CD14-positive monocyte (primary cell): ENCODE results near the gene RPL10. TPM values are rescaled to one million over a fixed set of nuclear protein-coding genes. Genes with fewer than 3 reads are reported as not detected.

Source experiments
- DNase-seq, 3 donors: peaks; one replicate each; pipeline ENCODE4 v3.0.0-alpha.2; 2011 to 2022
- H2AFZ ChIP-seq: 2 replicates; pipeline ENCODE4 v1.6.0; 2012; ENCODE audit warnings: mild to moderate bottlenecking, low read depth, low read length, inconsistent platforms; ENCODE audit not compliant: insufficient read depth, poor library complexity, severe bottlenecking
- H3K27ac ChIP-seq, 2 donors: 1 replicate in 1 of 2; 2 replicates in 1 of 2; pipeline ENCODE4 v1.5.1; 2012 to 2013; ENCODE audit warnings: low read length in 2 of 2, control low read depth in 1 of 2, inconsistent platforms in 1 of 2, low read depth in 1 of 2, mild to moderate bottlenecking in 1 of 2
- H3K27me3 ChIP-seq, 2 donors: one replicate each; pipeline versions ENCODE4 v1.6.0 to v1.6.1; 2011 to 2013; ENCODE audit warnings: low read length in 2 of 2; ENCODE audit not compliant: control insufficient read depth in 2 of 2, insufficient read depth in 2 of 2
- H3K36me3 ChIP-seq, 2 donors: replicated peaks in 1 of 2; 1 replicate in 1 of 2; 2 replicates in 1 of 2; pipeline versions ENCODE4 v1.5.1 to v1.6.1; 2012 to 2013; ENCODE audit warnings: low read length in 2 of 2, control low read depth in 1 of 2, inconsistent platforms in 1 of 2, mild to moderate bottlenecking in 1 of 2; ENCODE audit not compliant: insufficient read depth in 2 of 2, control insufficient read depth in 1 of 2
- H3K4me1 ChIP-seq, 2 donors: 1 replicate in 1 of 2; 2 replicates in 1 of 2; pipeline versions ENCODE4 v1.5.1 to v1.6.1; 2012 to 2013; ENCODE audit warnings: low read length in 2 of 2, control low read depth in 1 of 2, inconsistent platforms in 1 of 2, mild to moderate bottlenecking in 1 of 2, moderate library complexity in 1 of 2; ENCODE audit not compliant: insufficient read depth in 2 of 2, control insufficient read depth in 1 of 2
- H3K4me2 ChIP-seq: replicated peaks from 2 replicates; pipeline ENCODE3; 2012; ENCODE audit warnings: low read length, moderate library complexity, mild to moderate bottlenecking; ENCODE audit not compliant: poor library complexity, severe bottlenecking; ENCODE audit errors: extremely low read depth
- H3K4me3 ChIP-seq, 3 experiments: fragments of 200-600 bp in 1 of 3; sonication (generic) in 1 of 3; replicated peaks in 1 of 3; 1 replicate in 2 of 3; 2 replicates in 1 of 3; pipeline ENCODE4 v1.5.1; 2011 to 2013; ENCODE audit warnings: low read length in 3 of 3, mild to moderate bottlenecking in 3 of 3, control low read depth in 2 of 3, low read depth in 2 of 3, inconsistent platforms in 1 of 3, moderate library complexity in 1 of 3
- H3K79me2 ChIP-seq: 2 replicates; pipeline ENCODE4 v1.6.0; 2012; ENCODE audit warnings: mild to moderate bottlenecking, control low read depth, inconsistent platforms, low read length, moderate library complexity; ENCODE audit not compliant: insufficient read depth
- H3K9ac ChIP-seq: 2 replicates; pipeline ENCODE4 v1.6.0; 2017; ENCODE audit warnings: low read length, mild to moderate bottlenecking; ENCODE audit not compliant: insufficient read depth, poor library complexity, severe bottlenecking
- H3K9me3 ChIP-seq, 2 donors: replicated peaks in 1 of 2; 1 replicate in 1 of 2; 2 replicates in 1 of 2; pipeline versions ENCODE4 v1.5.1 to v1.6.1; 2012 to 2013; ENCODE audit warnings: low read length in 2 of 2, control low read depth in 1 of 2; ENCODE audit not compliant: control insufficient read depth in 1 of 2, insufficient read depth in 1 of 2
- H4K20me1 ChIP-seq: 2 replicates; pipeline ENCODE4 v1.6.0; 2012; ENCODE audit warnings: mild to moderate bottlenecking, low read length, control low read depth, moderate library complexity; ENCODE audit not compliant: insufficient read depth
- H3K27ac Mint-ChIP-seq, 7 donors: one replicate each; pipeline ENCODE4 v1.8.0; 2020; ENCODE audit warnings: mild to moderate bottlenecking in 7 of 7, mixed read lengths in 7 of 7, moderate library complexity in 6 of 7, inconsistent platforms in 2 of 7
- H3K27me3 Mint-ChIP-seq, 3 donors: one replicate each; pipeline ENCODE4 v1.8.0; 2021 to 2022; ENCODE audit warnings: low read depth in 3 of 3, mild to moderate bottlenecking in 3 of 3, mixed read lengths in 3 of 3, moderate library complexity in 3 of 3, inconsistent platforms in 1 of 3
- H3K36me3 Mint-ChIP-seq, 2 donors: one replicate each; pipeline ENCODE4 v1.8.0; 2020; ENCODE audit warnings: mixed read lengths in 2 of 2, inconsistent platforms in 1 of 2, mild to moderate bottlenecking in 1 of 2
- H3K4me1 Mint-ChIP-seq: one replicate; pipeline ENCODE4 v1.8.0; 2020; ENCODE audit warnings: mild to moderate bottlenecking, mixed read lengths
- H3K4me3 Mint-ChIP-seq, 2 donors: one replicate each; pipeline ENCODE4 v1.8.0; 2020; ENCODE audit warnings: mild to moderate bottlenecking in 2 of 2, mixed read lengths in 2 of 2, moderate library complexity in 1 of 2
- H3K9me3 Mint-ChIP-seq, 7 donors: one replicate each; pipeline ENCODE4 v1.8.0; 2020 to 2022; ENCODE audit warnings: mixed read lengths in 7 of 7, mild to moderate bottlenecking in 6 of 7, moderate library complexity in 6 of 7, inconsistent platforms in 2 of 7
- WGBS: methylation state at CpG from one replicate; pipeline ENCODE4 v1.1.5; 2013; ENCODE audit warnings: missing lambda C conversion rate; ENCODE audit not compliant: insufficient coverage; 5-methylcytosine and 5-hydroxymethylcytosine counted together
- intact Hi-C, 2 donors: fragments of 100-400 bp; cut with micrococcal nuclease; formaldehyde crosslinking; loops; one replicate each; pipeline versions ENCODE4 v1.15.0 to v1.15.1; 2023
- polyA plus RNA-seq, 3 donors: library from polyadenylated mRNA; depleted of rRNA in 1 of 3; unstranded in 2 of 3; stranded (reverse) in 1 of 3; fragments of 300-500 nt in 2 of 3; fragments of >200 nt in 1 of 3; fragmentation: Illumina TruSeq in 2 of 3; gene quantifications; 1 replicate in 2 of 3; 2 replicates in 1 of 3; pipeline ENCODE4 v1.2.3, GENCODE V29; 2012 to 2021
- TF ChIP-seq, protein P1 (sequence below): fragments of 200-600 bp; IDR thresholded peaks from one replicate; pipeline ENCODE4 v1.8.0; 2022; ENCODE audit warnings: antibody characterized with exemption, mild to moderate bottlenecking

Gene RPL10
- polyA plus RNA-seq, 3 donors: 1,536 to 5,639 (median 1,724) TPM

DNA sequence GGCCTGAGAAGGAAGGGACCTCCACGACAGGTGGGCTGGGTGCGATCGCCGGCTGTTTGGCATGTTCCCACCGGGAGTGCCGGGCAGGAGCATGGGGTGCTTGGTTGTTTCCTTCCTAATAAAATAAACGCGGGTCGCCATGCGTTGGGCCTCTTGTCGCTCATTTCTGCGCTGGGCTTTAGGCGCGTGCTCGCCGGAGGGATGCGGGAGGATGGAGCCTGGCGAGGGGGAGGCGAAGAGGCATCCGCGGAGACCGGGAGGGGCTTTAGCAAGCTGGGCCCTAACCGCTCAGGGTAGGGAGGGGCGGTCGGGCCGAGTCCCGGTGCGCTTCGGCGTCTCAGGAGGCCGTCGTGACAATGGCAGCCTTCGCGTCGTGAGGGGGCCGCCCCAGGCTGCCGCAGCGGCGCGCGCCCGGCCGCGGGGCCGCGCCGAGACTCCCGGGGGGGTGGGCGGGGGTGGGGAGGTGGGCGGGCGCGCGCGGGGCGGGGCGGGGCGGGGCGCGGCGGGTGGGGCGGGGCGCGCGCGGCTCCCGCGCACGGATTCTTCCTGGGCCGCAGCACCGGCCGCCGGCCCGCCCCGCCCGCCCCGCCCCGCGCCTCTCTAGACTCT lies 38.3 kb downstream of the RPL10 start:
- 3% methylated on average over 30 of the region's 78 CpGs for WGBS
- intact Hi-C loops: loop anchor here in 1 of 2 donors (5.0 kb wide), 1 partner anchor 34 kb away; no protein-coding TSS in a partner anchor
- H3K27ac Mint-ChIP-seq: peak overlapping the region; percentile 72 to 89 (median 80)
- H3K4me2 ChIP-seq: peak overlapping the region; percentile 75
- peaks cover 0 to 5% of the 10 kb centered on the region in 2 donors for H3K9me3 ChIP-seq
- peak; percentile 16 to 61 (median 26) for DNase-seq
- H3K36me3 ChIP-seq: peaks cover 57 to 60% of the 10 kb centered on the region in 2 donors
- peak overlapping the region; percentile 53 to 73 for H3K4me3 Mint-ChIP-seq
- peak overlapping the region; percentile 60 for H3K9ac ChIP-seq
- H3K27ac ChIP-seq: peak overlapping the region; percentile 44 to 66
- peaks cover 56 to 72% of the 10 kb centered on the region in 2 donors for H3K36me3 Mint-ChIP-seq
- TF ChIP-seq, protein P1, sequence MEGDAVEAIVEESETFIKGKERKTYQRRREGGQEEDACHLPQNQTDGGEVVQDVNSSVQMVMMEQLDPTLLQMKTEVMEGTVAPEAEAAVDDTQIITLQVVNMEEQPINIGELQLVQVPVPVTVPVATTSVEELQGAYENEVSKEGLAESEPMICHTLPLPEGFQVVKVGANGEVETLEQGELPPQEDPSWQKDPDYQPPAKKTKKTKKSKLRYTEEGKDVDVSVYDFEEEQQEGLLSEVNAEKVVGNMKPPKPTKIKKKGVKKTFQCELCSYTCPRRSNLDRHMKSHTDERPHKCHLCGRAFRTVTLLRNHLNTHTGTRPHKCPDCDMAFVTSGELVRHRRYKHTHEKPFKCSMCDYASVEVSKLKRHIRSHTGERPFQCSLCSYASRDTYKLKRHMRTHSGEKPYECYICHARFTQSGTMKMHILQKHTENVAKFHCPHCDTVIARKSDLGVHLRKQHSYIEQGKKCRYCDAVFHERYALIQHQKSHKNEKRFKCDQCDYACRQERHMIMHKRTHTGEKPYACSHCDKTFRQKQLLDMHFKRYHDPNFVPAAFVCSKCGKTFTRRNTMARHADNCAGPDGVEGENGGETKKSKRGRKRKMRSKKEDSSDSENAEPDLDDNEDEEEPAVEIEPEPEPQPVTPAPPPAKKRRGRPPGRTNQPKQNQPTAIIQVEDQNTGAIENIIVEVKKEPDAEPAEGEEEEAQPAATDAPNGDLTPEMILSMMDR: no peak
- peaks cover 0 to 15% (median 0%) of the 10 kb centered on the region in 3 donors for H3K27me3 Mint-ChIP-seq
- H3K4me1 Mint-ChIP-seq: peaks cover 26% of the 10 kb centered on the region
- H3K4me3 ChIP-seq: peak overlapping the region; percentile 7 to 75 (median 34)
- H3K4me1 ChIP-seq: peaks cover 22 to 31% of the 10 kb centered on the region in 2 donors
- H3K79me2 ChIP-seq: peaks cover 49% of the 10 kb centered on the region
- H4K20me1 ChIP-seq: peaks cover 15% of the 10 kb centered on the region
- peaks cover 0 to 17% (median 11%) of the 10 kb centered on the region in 7 donors for H3K9me3 Mint-ChIP-seq
- no peak overlapping the region for H2AFZ ChIP-seq
- no peaks in the 10 kb centered on the region for H3K27me3 ChIP-seq

DNA sequence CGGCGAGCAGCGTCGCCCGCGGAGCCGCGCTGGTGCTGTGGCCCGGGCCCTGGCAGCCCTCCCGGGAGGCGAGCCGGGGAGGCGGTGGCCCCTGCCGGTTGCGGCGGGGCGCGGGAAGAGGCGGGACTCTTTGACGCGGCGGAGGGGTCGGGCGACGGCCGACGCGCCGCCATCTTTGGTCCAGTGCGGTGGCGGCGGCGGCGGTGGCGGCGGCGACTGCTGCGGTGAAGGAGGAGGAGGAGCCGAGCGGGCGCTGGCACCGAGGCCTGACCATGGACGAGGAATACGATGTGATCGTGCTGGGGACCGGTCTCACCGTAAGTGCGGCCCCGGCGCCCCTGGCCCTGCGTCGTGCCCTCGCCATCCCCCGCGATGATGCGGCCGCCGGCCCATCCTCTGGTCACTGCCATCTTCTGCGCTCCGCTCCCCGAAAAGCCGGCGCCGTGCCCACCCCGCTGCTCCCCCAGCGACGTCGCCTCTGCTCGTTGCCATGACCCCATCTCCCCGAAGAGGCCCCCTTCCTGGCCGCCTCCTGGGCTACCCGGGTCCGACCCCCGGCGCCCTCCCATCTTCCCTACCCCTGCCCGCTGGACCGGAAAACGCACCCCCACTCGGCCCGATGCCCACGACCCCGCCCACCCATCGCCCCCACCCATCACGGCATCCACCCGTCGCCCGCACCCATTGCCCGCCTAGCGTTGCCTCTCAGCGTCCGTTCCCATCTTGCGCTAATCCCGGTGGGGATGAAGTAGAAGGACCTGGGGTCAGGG lies 39.0 kb downstream of the RPL10 start, which contains the start of gene GDI1:
TSS of gene GDI1 (plus strand) at position 172 of the 770 bp plus-strand sequence. CDS start at position 273, 101 bp downstream.
- H2AFZ ChIP-seq: no peak within 1 kb of the TSS
- intact Hi-C loops: loop anchor here in 1 of 2 donors (5.0 kb wide), 1 partner anchor 35 kb away; no protein-coding TSS in a partner anchor
- H3K9me3 ChIP-seq: peaks cover 0 to 5% of the 10 kb centered on the region in 2 donors
- peaks cover 42% of the 10 kb centered on the region for H3K79me2 ChIP-seq
- peak within 1 kb of the TSS; percentile 44 to 66 for H3K27ac ChIP-seq
- peaks cover 60 to 66% of the 10 kb centered on the region in 2 donors for H3K36me3 ChIP-seq
- peaks cover 15% of the 10 kb centered on the region for H4K20me1 ChIP-seq
- peak within 1 kb of the TSS; percentile 53 to 75 (median 55) for H3K4me3 ChIP-seq
- peak within 1 kb of the TSS; percentile 77 to 89 (median 80) for H3K27ac Mint-ChIP-seq
- DNase-seq: peak; percentile 33 to 63 (median 44)
- under 1% methylated on average over 59 of the region's 93 CpGs for WGBS
- H3K27me3 ChIP-seq: no peaks in the 10 kb centered on the region
- H3K4me1 ChIP-seq: peaks cover 16 to 24% of the 10 kb centered on the region in 2 donors
- TF ChIP-seq, protein P1: no peak
- peaks cover 0 to 17% (median 11%) of the 10 kb centered on the region in 7 donors for H3K9me3 Mint-ChIP-seq
- H3K4me2 ChIP-seq: peak within 1 kb of the TSS; percentile 75
- H3K4me3 Mint-ChIP-seq: peak within 1 kb of the TSS; percentile 85 to 86
- H3K36me3 Mint-ChIP-seq: peaks cover 60 to 76% of the 10 kb centered on the region in 2 donors
- peak within 1 kb of the TSS; percentile 60 for H3K9ac ChIP-seq
- peaks cover 0 to 15% (median 0%) of the 10 kb centered on the region in 3 donors for H3K27me3 Mint-ChIP-seq
- peaks cover 20% of the 10 kb centered on the region for H3K4me1 Mint-ChIP-seq
